Measurements from ENCODE around the gene PELI2.

DNA sequence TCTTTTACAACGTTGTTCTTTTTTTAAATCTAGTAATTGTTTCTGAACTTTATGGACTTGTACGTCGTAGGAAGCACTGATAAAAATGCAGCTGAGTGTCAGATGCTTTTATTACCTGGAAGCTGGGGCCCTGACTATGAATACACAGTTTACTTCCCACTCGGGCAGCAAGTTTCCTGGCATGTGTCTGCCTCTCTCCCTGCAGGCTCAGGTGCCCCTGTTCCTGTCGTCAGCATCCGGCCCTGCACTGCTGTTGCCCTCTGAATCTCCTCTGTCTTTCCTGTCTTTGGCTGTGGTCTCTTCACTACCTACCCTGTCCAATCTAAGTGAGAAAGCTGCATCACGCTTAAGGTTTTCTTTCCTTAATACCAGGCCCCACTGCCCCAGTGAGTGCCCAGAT is 75.8 kb downstream of the PELI2 start:
- TF ChIP-seq, protein P1, sequence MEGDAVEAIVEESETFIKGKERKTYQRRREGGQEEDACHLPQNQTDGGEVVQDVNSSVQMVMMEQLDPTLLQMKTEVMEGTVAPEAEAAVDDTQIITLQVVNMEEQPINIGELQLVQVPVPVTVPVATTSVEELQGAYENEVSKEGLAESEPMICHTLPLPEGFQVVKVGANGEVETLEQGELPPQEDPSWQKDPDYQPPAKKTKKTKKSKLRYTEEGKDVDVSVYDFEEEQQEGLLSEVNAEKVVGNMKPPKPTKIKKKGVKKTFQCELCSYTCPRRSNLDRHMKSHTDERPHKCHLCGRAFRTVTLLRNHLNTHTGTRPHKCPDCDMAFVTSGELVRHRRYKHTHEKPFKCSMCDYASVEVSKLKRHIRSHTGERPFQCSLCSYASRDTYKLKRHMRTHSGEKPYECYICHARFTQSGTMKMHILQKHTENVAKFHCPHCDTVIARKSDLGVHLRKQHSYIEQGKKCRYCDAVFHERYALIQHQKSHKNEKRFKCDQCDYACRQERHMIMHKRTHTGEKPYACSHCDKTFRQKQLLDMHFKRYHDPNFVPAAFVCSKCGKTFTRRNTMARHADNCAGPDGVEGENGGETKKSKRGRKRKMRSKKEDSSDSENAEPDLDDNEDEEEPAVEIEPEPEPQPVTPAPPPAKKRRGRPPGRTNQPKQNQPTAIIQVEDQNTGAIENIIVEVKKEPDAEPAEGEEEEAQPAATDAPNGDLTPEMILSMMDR (IDR thresholded peaks at IDR 0.05) = no peak
- TF ChIP-seq POLR2A (IDR thresholded peaks at IDR 0.05) = no peak

Measured in lower leg skin (tissue), 3 donors.